Measurements from ENCODE around the gene CST4.

DNA sequence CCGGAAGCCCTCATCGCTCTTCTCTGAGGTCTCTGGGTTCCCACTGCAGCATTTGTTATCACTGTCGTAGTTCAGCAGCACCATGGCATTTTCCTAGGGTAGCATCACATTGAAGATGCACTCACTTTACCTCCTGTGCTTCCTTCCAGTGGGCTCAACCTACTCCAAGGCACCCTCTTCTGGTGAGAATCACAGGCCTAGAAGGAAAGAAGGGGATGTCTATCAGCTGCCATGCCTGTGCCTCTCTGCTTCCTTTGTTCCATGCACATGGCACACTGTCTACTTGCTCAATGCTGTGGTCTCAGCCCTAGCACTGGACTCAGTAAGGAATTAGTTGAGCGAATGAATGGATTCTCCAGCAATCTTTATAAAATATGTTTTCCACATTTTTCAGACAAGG lies 22.6 kb downstream of the CST4 start:
- TF ChIP-seq CTCF (IDR thresholded peaks at IDR 0.05) (no peak), ZFX (IDR thresholded peaks at IDR 0.05; ENCODE audit: borderline replicate concordance) (no peak)

All from 22Rv1 (cell line).